ENCODE measurements around the gene GNPTAB. TPM values are rescaled to one million over a fixed set of nuclear protein-coding genes. Genes with fewer than 3 reads are reported as not detected.

The GNPTAB gene
- total and polyA plus RNA-seq, 7 donors = 12.0 to 42.2 (median 25.4) TPM

- H3K27ac ChIP-seq = no peak overlapping the region
- TF ChIP-seq EP300 (IDR thresholded peaks at IDR 0.05) = no peak
- TF ChIP-seq CTCF (IDR thresholded peaks at IDR 0.05) = no peak
- TF ChIP-seq POLR2AphosphoS5 (IDR thresholded peaks at IDR 0.05) = no peak
- no peak for TF ChIP-seq POLR2A (IDR thresholded peaks at IDR 0.05)
- H3K4me3 ChIP-seq = no peak overlapping the region
- H3K36me3 ChIP-seq = peaks cover 0 to 46% (median 12%) of the 10 kb centered on the region in 4 donors
- intact Hi-C loops (cut with DNase I) = no loop called here
- no peak for DNase-seq
- H3K9me3 ChIP-seq = no peaks in the 10 kb centered on the region
- WGBS, 2 donors = 49 to 56% methylated on average over 5 of the region's 5 CpGs
- no peaks in the 10 kb centered on the region for H3K4me1 ChIP-seq
- H3K27me3 ChIP-seq = no peaks in the 10 kb centered on the region
These were observed 58.6 kb downstream of the GNPTAB start for GRCh38 chr12:101772012-101772775.

- H3K36me3 ChIP-seq = peaks cover 0 to 53% (median 18%) of the 10 kb centered on the region in 4 donors
- 55 to 77% methylated on average over 5 of the region's 5 CpGs for WGBS, 2 donors
- H3K4me3 ChIP-seq = no peak overlapping the region
- H3K9me3 ChIP-seq = no peaks in the 10 kb centered on the region
- DNase-seq = no peak
- H3K27me3 ChIP-seq = no peaks in the 10 kb centered on the region
- no peaks in the 10 kb centered on the region for H3K4me1 ChIP-seq
- intact Hi-C loops (cut with DNase I) = no loop called here
- H3K27ac ChIP-seq = no peak overlapping the region
- TF ChIP-seq POLR2A (IDR thresholded peaks at IDR 0.05) (no peak), CTCF (IDR thresholded peaks at IDR 0.05) (no peak), EP300 (IDR thresholded peaks at IDR 0.05) (no peak), POLR2AphosphoS5 (IDR thresholded peaks at IDR 0.05) (no peak)
These were observed 60.9 kb downstream of the GNPTAB start for GRCh38 chr12:101769865-101770264.

- no peaks in the 10 kb centered on the region for H3K9me3 ChIP-seq
- intact Hi-C loops (cut with DNase I) = no loop called here
- H3K36me3 ChIP-seq = peaks cover 0 to 53% (median 18%) of the 10 kb centered on the region in 4 donors
- no peak for DNase-seq
- no peak overlapping the region for H3K4me3 ChIP-seq
- TF ChIP-seq POLR2A (IDR thresholded peaks at IDR 0.05) = no peak
- no peak for TF ChIP-seq EP300 (IDR thresholded peaks at IDR 0.05)
- TF ChIP-seq POLR2AphosphoS5 (IDR thresholded peaks at IDR 0.05) = no peak
- no peaks in the 10 kb centered on the region for H3K4me1 ChIP-seq
- 69 to 91% methylated on average over 2 of the region's 2 CpGs for WGBS, 2 donors
- H3K27me3 ChIP-seq = no peaks in the 10 kb centered on the region
- no peak overlapping the region for H3K27ac ChIP-seq
These were observed 62.0 kb downstream of the GNPTAB start for GRCh38 chr12:101768781-101769180.

DNA sequence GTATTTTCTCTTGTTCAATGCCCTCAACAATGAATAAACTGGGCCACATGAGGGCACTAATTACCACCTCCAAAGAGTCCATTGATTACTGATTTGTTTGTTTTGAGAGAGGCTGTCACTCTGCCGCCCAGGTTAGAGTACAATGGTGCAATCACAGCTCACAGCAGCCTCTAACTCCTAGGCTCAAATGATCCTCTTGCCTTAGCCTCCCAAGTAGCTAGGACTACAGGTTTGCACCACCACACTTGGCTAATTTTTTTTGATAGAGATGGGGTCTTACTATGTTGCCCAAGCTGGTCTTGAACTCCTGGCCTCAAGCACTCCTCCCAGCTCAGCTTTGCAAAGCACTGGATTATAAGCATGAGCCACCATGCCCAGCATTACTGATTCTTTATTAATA lies 63.2 kb downstream of the GNPTAB start:
- Histone ChIP-seq H3K9me3 (no peaks in the 10 kb centered on the region), H3K4me1 (no peaks in the 10 kb centered on the region), H3K27me3 (no peaks in the 10 kb centered on the region), H3K36me3 (peaks cover 0 to 53% (median 18%) of the 10 kb centered on the region in 4 donors), H3K27ac (no peak overlapping the region), H3K4me3 (no peak overlapping the region)
- 81 to 85% methylated on average over 1 of the region's 1 CpG for WGBS, 2 donors
- intact Hi-C loops (cut with DNase I) = no loop called here
- TF ChIP-seq EP300 (IDR thresholded peaks at IDR 0.05) (no peak), POLR2AphosphoS5 (IDR thresholded peaks at IDR 0.05) (no peak), CTCF (IDR thresholded peaks at IDR 0.05) (no peak), POLR2A (IDR thresholded peaks at IDR 0.05) (no peak)
- DNase-seq = no peak

- WGBS, 2 donors = 59 to 73% methylated on average over 5 of the region's 5 CpGs
- no peak for DNase-seq
- Histone ChIP-seq H3K36me3 (peaks cover 0 to 59% (median 16%) of the 10 kb centered on the region in 4 donors), H3K4me1 (no peaks in the 10 kb centered on the region), H3K9me3 (no peaks in the 10 kb centered on the region), H3K4me3 (no peak overlapping the region), H3K27ac (no peak overlapping the region), H3K27me3 (no peaks in the 10 kb centered on the region)
- TF ChIP-seq EP300 (IDR thresholded peaks at IDR 0.05) (no peak), CTCF (IDR thresholded peaks at IDR 0.05) (no peak), POLR2AphosphoS5 (IDR thresholded peaks at IDR 0.05) (no peak), POLR2A (IDR thresholded peaks at IDR 0.05) (no peak)
- intact Hi-C loops (cut with DNase I) = no loop called here
These were observed 66.5 kb downstream of the GNPTAB start for GRCh38 chr12:101764051-101764792.

All from sigmoid colon (tissue), 7 donors.